Measurements from ENCODE around the gene PATL2. TPM values are rescaled to one million over a fixed set of nuclear protein-coding genes. Genes with fewer than 3 reads are reported as not detected.

The PATL2 gene
- total RNA-seq, 1 donor from 2014 or later: 3.3 TPM

Other genes with a start within 250 kb of the PATL2 start
- 104 TPM for gene EIF3J, start 174.2 kb downstream of the PATL2 start, total RNA-seq
- gene SPG11, start 47.7 kb downstream of the PATL2 start, total RNA-seq: 40.5 TPM
- gene B2M, start 194 bp upstream of the PATL2 start, total RNA-seq: 1,155 TPM
- gene TRIM69, start 25.2 kb upstream of the PATL2 start, total RNA-seq: 51.9 TPM
- gene TERB2, start 245.4 kb upstream of the PATL2 start, total RNA-seq: not detected